Kidney (tissue), 14 donors: ENCODE data around the gene ESPN. TPM values are rescaled to one million over a fixed set of nuclear protein-coding genes. Genes with fewer than 3 reads are reported as not detected.
A peak's percentile ranks its signal among the peaks of the same experiment; 100 is the strongest.

Experiments
- DNase-seq, 5 donors: peaks; one replicate each; pipeline ENCODE4 v3.0.0-alpha.2; 2013 to 2020
- FAIRE-seq: peaks from 2 replicates; lab custom pipeline; 2012; peaks lifted over from hg19 to GRCh38; lab: Jason Lieb, UNC
- H3K27ac ChIP-seq, 2 donors: one replicate each; pipeline ENCODE4 v1.7.0; 2013; ENCODE audit warnings: low read depth in 2 of 2, low read length in 2 of 2, inconsistent platforms in 1 of 2
- H3K27me3 ChIP-seq: one replicate; pipeline ENCODE4 v1.7.1; 2013; ENCODE audit warnings: low read length, inconsistent platforms; ENCODE audit not compliant: control insufficient read depth, insufficient read depth
- H3K36me3 ChIP-seq, 3 donors: one replicate each; pipeline versions ENCODE4 v1.7.0 to v1.7.1; 2013; ENCODE audit warnings: low read length in 3 of 3, control low read depth in 1 of 3, inconsistent platforms in 1 of 3; ENCODE audit not compliant: insufficient read depth in 3 of 3, control insufficient read depth in 2 of 3
- H3K4me1 ChIP-seq, 3 donors: one replicate each; pipeline versions ENCODE4 v1.7.0 to v1.7.1; 2013; ENCODE audit warnings: low read length in 3 of 3, inconsistent platforms in 1 of 3, low read depth in 1 of 3; ENCODE audit not compliant: control insufficient read depth in 2 of 3, insufficient read depth in 2 of 3
- H3K4me3 ChIP-seq, 3 donors: one replicate each; pipeline versions ENCODE4 v1.7.0 to v1.8.1; 2013; ENCODE audit warnings: low read length in 3 of 3, control low read depth in 1 of 3, inconsistent platforms in 1 of 3
- H3K9ac ChIP-seq, 3 donors: one replicate each; pipeline versions ENCODE4 v1.7.0 to v1.7.1; 2013; ENCODE audit warnings: low read length in 3 of 3, control low read depth in 1 of 3, inconsistent platforms in 1 of 3
- H3K9me3 ChIP-seq, 3 donors: one replicate each; pipeline versions ENCODE4 v1.7.0 to v1.7.1; 2013; ENCODE audit warnings: low read length in 3 of 3, control low read depth in 1 of 3, inconsistent platforms in 1 of 3; ENCODE audit not compliant: control insufficient read depth in 2 of 3, insufficient read depth in 1 of 3
- intact Hi-C: fragments of 100-400 bp; cut with DNase I; formaldehyde crosslinking; loops from one replicate; pipeline ENCODE4 v1.11.1; 2022
- polyA plus RNA-seq: library from polyadenylated mRNA; stranded (reverse); fragments of 350-450 nt; fragmentation: Illumina TruSeq; extraction: RNeasy Lipid Tissue Mini Kit (QIAGEN cat#74804); gene quantifications from one replicate; pipeline ENCODE4 v1.2.3, GENCODE V29; 2014; ENCODE audit warnings: low read depth, low replicate concordance; ENCODE audit not compliant: insufficient read depth
- total RNA-seq: library from RNA; stranded (reverse); fragmentation: NEBNext Ultra II Directional; extraction: Animal tissue kit (Norgen Biotek cat#: 25700); gene quantifications from one replicate; pipeline ENCODE4 v1.2.1, GENCODE V29; 2021
- TF ChIP-seq, protein P1 (sequence below): IDR thresholded peaks from 3 replicates; pipeline ENCODE4 v1.5.1; 2012; ENCODE audit warnings: mild to moderate bottlenecking, moderate library complexity, borderline replicate concordance; ENCODE audit not compliant: insufficient read depth; ENCODE audit errors: extremely low read depth
- donor health status: control.
- donor health status: control.
- donor health status: control.
- donor health status: control.
- donor health status: control.
- donor health status: DM: yes; HTN: yes; CAD: no.
- donor health status: Normal renal cell carcinoma (clear cell type).

Gene ESPN
- total and polyA plus RNA-seq, 2 donors from 2014 or later: 14.2 to 112 TPM

DNA sequence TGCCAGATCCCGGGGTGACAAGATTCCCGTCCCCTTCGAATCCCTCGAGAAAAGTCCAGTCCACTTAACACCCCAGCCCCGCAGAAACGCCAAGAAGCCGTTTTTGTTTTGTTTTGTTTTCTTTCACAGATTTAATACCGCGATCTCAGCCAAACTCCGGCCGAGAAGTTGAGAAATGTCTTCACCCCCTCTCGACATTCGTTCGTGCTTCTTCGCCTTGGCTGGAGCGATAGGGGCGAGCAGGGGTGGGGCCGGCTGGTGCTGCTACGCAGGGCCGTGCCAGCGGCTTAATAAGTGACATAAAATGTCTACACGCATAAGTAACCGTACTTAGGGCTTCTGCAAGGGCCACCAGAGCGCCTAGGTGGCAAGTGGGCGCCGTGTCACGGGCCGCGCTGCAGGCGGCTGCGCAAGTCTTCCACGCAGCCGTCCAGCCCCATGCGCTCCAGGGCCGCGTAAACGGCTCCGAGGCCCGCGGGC, 36.5 kb downstream of the ESPN start:
- H3K4me3 ChIP-seq: no peak overlapping the region
- peak in 2 of 5 donors; percentile 18 to 53 for DNase-seq
- no peak overlapping the region for H3K27ac ChIP-seq
- H3K9me3 ChIP-seq: no peaks in the 10 kb centered on the region
- intact Hi-C loops: no loop called here
- peaks cover 5% of the 10 kb centered on the region for H3K27me3 ChIP-seq
- no peak for FAIRE-seq
- H3K36me3 ChIP-seq: no peaks in the 10 kb centered on the region
- no peaks in the 10 kb centered on the region for H3K4me1 ChIP-seq
- peak overlapping the region in 1 of 3 donors; percentile 12 for H3K9ac ChIP-seq
- TF ChIP-seq, protein P1, sequence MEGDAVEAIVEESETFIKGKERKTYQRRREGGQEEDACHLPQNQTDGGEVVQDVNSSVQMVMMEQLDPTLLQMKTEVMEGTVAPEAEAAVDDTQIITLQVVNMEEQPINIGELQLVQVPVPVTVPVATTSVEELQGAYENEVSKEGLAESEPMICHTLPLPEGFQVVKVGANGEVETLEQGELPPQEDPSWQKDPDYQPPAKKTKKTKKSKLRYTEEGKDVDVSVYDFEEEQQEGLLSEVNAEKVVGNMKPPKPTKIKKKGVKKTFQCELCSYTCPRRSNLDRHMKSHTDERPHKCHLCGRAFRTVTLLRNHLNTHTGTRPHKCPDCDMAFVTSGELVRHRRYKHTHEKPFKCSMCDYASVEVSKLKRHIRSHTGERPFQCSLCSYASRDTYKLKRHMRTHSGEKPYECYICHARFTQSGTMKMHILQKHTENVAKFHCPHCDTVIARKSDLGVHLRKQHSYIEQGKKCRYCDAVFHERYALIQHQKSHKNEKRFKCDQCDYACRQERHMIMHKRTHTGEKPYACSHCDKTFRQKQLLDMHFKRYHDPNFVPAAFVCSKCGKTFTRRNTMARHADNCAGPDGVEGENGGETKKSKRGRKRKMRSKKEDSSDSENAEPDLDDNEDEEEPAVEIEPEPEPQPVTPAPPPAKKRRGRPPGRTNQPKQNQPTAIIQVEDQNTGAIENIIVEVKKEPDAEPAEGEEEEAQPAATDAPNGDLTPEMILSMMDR: no peak

DNA sequence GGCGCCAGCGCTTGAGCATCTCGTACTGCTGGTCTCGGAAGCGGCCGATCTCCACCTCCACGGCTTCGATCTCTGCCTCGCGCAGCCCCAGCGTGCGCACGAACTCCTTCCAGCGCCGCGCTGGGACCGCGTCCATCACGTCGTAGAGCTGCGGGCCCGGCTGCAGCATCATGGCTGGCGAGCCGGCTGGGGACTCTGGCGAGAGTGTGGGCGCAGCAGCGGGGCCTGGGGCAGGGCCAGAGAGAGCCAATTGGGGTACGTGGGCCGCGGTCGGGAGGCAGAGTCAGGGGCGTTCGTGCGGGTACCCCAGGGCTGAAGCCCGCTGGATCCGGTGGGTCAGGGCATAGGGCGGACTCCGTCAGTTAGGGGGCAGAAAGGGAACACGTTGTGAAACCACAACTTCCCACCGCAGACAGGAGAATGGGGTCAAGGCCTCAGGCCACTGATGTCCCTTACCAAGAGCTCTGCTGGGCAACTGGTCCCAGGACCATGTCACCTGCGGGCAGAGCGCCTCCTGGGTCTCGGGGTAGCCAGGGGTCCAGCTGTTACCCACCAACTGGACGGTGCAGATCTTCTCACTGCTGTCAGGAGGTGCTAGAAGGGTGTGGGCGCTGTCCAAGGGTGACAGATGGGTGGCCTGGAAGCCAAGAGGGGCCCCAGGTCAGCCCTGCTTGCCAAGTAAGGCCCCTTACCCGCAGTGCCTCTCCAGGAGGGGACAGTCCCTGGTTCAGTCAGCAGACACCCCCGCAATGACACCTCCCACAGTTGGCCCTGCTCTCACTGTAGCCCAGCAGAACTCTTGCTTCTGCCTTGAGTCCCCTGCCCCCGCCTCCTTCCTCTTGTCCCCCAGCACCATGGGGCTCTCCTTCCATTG, 37.2 kb downstream of the ESPN start:
- intact Hi-C loops: no loop called here

DNA sequence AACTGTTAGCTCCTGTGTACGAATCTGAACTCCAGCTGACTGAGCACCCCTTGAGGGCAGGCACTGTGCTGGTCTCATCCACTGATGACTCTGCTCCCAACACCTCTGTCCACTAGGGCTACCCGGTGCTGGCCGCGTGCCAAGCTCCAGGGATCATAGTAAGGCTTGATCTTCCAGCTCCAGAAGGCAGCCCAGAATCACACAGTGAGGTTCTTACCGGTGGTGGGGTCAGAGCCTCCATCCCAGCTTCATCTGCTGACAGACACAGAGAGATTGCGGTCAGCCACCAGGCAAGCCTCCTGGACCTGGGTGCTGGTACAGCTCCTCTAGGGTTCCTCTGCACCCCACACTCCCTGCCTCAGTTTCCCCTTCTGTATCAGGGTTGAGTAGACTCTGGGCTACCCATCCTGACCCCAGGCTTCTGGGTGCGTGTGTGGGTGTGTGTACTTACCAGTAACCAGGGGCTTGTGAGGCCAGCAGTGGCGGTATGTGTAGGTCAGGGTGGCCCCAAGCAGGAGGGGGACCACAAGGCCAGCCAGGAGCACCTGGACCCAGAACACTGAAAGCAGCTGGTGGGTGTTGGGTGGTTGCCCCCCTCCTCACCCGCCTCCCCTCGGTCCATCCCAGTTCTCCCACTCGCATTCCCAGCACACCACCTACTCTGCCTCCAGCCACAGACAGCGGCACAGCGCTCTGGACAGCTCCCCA, 38.0 kb downstream of the ESPN start:
- DNase-seq (peak in 1 of 5 donors; percentile 66), FAIRE-seq (no peak)
- Histone ChIP-seq H3K9me3 (no peaks in the 10 kb centered on the region), H3K36me3 (no peaks in the 10 kb centered on the region), H3K27me3 (no peaks in the 10 kb centered on the region), H3K27ac (no peak overlapping the region), H3K9ac (no peak overlapping the region), H3K4me1 (no peaks in the 10 kb centered on the region), H3K4me3 (no peak overlapping the region)
- TF ChIP-seq, protein P1: no peak
- intact Hi-C loops: no loop called here

More for the DNA sequence above, 37.2 kb downstream of the ESPN start:
- Histone ChIP-seq H3K27me3 (no peaks in the 10 kb centered on the region), H3K36me3 (no peaks in the 10 kb centered on the region), H3K9ac (no peak overlapping the region), H3K4me1 (no peaks in the 10 kb centered on the region), H3K4me3 (no peak overlapping the region), H3K27ac (no peak overlapping the region), H3K9me3 (no peaks in the 10 kb centered on the region)
- FAIRE-seq (no peak), DNase-seq (peak in 1 of 5 donors; percentile 70)
- TF ChIP-seq, protein P1: no peak
